ENCODE measurements around the gene LEKR1. TPM values are rescaled to one million over a fixed set of nuclear protein-coding genes. Genes with fewer than 3 reads are reported as not detected.

Gene LEKR1
- total and polyA plus RNA-seq, 11 donors, result 0.22 to 1.8 (median 0.89) TPM; not detected in 1

- Histone ChIP-seq H3K36me3 (no peaks in the 10 kb centered on the region), H3K27ac (no peak overlapping the region), H3K27me3 (no peaks in the 10 kb centered on the region), H3K4me1 (no peaks in the 10 kb centered on the region), H3K4me3 (no peak overlapping the region), H3K9me3 (peaks cover 0 to 5% (median 0%) of the 10 kb centered on the region in 12 donors)
- 67 to 79% (median 72%) methylated on average over 5 of the region's 5 CpGs for WGBS, 4 donors
- ATAC-seq, result no peak
- intact Hi-C loops (cut with DNase I), result loop anchor here in 1 of 10 donors (10.0 kb wide), 1 partner anchor 236 kb away; no protein-coding TSS in a partner anchor
- TF ChIP-seq POLR2A (IDR thresholded peaks at IDR 0.05), result no peak
- no peak for TF ChIP-seq CTCF (IDR thresholded peaks at IDR 0.05)
- DNase-seq, result no peak
These were observed 72.2 kb downstream of the LEKR1 start for GRCh38 chr3:156898296-156898880.

GRCh38 chr3:156899951-156900350 is 73.8 kb downstream of the LEKR1 start:
- no peak overlapping the region for H3K27ac ChIP-seq
- no peak overlapping the region for H3K4me3 ChIP-seq
- H3K4me1 ChIP-seq, result no peaks in the 10 kb centered on the region
- H3K27me3 ChIP-seq, result no peaks in the 10 kb centered on the region
- DNase-seq, result no peak
- intact Hi-C loops (cut with DNase I), result loop anchor here in 1 of 10 donors (10.0 kb wide), 1 partner anchor 235 kb away; no protein-coding TSS in a partner anchor
- no peak for TF ChIP-seq POLR2A (IDR thresholded peaks at IDR 0.05)
- TF ChIP-seq CTCF (IDR thresholded peaks at IDR 0.05), result no peak
- peaks cover 0 to 4% (median 0%) of the 10 kb centered on the region in 12 donors for H3K9me3 ChIP-seq
- no peak for ATAC-seq
- H3K36me3 ChIP-seq, result no peaks in the 10 kb centered on the region
- WGBS, 4 donors, result 85 to 92% (median 87%) methylated on average over 1 of the region's 1 CpG

GRCh38 chr3:156902916-156903315 is 76.8 kb downstream of the LEKR1 start:
- Histone ChIP-seq H3K27me3 (no peaks in the 10 kb centered on the region), H3K4me1 (no peaks in the 10 kb centered on the region), H3K36me3 (no peaks in the 10 kb centered on the region), H3K4me3 (no peak overlapping the region), H3K27ac (no peak overlapping the region), H3K9me3 (no peaks in the 10 kb centered on the region)
- intact Hi-C loops (cut with DNase I), result no loop called here
- TF ChIP-seq POLR2A (IDR thresholded peaks at IDR 0.05), result no peak
- no peak for TF ChIP-seq CTCF (IDR thresholded peaks at IDR 0.05)
- DNase-seq (no peak), ATAC-seq (no peak)

GRCh38 chr3:156906275-156906674 is 80.1 kb downstream of the LEKR1 start:
- WGBS, 4 donors, result 79 to 86% (median 82%) methylated on average over 2 of the region's 2 CpGs

More at GRCh38 chr3:156906275-156906674, 80.1 kb downstream of the LEKR1 start:
- intact Hi-C loops (cut with DNase I), result no loop called here
- H3K27ac ChIP-seq, result no peak overlapping the region
- H3K9me3 ChIP-seq, result no peaks in the 10 kb centered on the region
- H3K36me3 ChIP-seq, result no peaks in the 10 kb centered on the region
- no peak for ATAC-seq
- H3K4me1 ChIP-seq, result no peaks in the 10 kb centered on the region
- no peak for DNase-seq
- no peak for TF ChIP-seq POLR2A (IDR thresholded peaks at IDR 0.05)
- no peak for TF ChIP-seq CTCF (IDR thresholded peaks at IDR 0.05)
- H3K4me3 ChIP-seq, result no peak overlapping the region
- H3K27me3 ChIP-seq, result no peaks in the 10 kb centered on the region
